Measurements from ENCODE around the gene ARSA.
"Not testable (repeated sequence)": the region's sequence is repeated elsewhere in the genome, so short reads cannot be mapped to it uniquely, and the experiment has no call there.

Gene ARSA

DNA sequence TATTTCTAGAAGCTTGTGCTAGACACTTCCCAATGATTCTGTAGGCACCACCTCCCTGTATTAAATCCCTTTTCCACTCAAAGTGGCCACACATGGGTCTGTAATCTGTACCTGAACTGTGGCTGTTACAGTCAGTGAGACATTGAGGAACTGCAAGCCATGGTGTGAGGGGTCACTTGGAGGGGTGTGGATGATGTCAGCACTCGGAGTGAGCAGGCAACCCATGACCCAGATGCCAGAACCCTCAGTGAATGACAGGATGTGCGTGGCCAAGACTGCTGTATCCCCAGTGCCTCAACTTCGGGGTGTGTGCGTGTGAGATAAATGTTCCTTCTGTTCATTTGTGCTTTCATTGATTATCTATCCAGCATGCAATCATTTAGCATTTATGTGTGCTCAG, 30.0 kb upstream of the ARSA start:
- Histone ChIP-seq H3K36me3 (replicated peaks) (no peaks in the 10 kb centered on the region), H3K27me3 (replicated peaks) (no peaks in the 10 kb centered on the region), H3K27ac (no peak overlapping the region), H3K4me3 (ENCODE audit: low read depth, low read length) (no peak overlapping the region)
- no peak for TF ChIP-seq CTCF (IDR thresholded peaks at IDR 0.05; ENCODE audit: low read depth, low read length, missing control alignments)
- no peak for DNase-seq
- in situ Hi-C loops (cut with HindIII; ENCODE audit: low pct_ligation_motif_present, low sequenced_read_pairs), result no loop called here

GRCh38 chr22:50656122-50657070, 28.4 kb upstream of the ARSA start:
- no peak overlapping the region for H3K4me3 ChIP-seq (ENCODE audit: low read depth, low read length)
- H3K27me3 ChIP-seq (replicated peaks), result no peaks in the 10 kb centered on the region
- in situ Hi-C loops (cut with HindIII; ENCODE audit: low pct_ligation_motif_present, low sequenced_read_pairs), result no loop called here
- no peak overlapping the region for H3K27ac ChIP-seq
- no peak for TF ChIP-seq CTCF (IDR thresholded peaks at IDR 0.05; ENCODE audit: low read depth, low read length, missing control alignments)
- no peaks in the 10 kb centered on the region for H3K36me3 ChIP-seq (replicated peaks)
- DNase-seq, result no peak

GRCh38 chr22:50654664-50655063, 26.7 kb upstream of the ARSA start:
- H3K27me3 ChIP-seq (replicated peaks); DNase-seq; in situ Hi-C loops (cut with HindIII; ENCODE audit: low pct_ligation_motif_present, low sequenced_read_pairs); H3K27ac ChIP-seq; H3K36me3 ChIP-seq (replicated peaks); H3K4me3 ChIP-seq (ENCODE audit: low read depth, low read length): not testable (repeated sequence)

DNA sequence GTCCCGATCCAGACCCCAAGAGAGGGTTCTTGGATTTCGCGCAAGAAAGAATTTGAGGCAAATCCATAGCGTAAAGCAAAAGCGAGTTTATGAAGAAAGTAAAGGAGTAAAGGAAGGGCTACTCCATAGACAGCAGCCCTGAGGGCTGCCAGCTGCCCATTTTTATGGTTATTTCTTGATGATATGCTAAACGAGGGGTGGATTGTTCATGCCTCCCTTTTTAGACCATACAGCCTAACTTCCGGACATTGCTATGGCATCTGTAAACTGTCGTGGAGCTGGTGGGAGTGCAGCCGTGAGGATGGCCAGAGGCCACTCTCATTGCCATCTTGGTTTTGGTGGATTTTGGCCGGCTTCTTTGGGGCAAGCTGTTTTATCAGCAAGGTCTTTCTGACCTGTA, 25.3 kb upstream of the ARSA start:
- in situ Hi-C loops (cut with HindIII; ENCODE audit: low pct_ligation_motif_present, low sequenced_read_pairs), result no loop called here
- no peak for DNase-seq

GRCh38 chr22:50643821-50644101, 15.8 kb upstream of the ARSA start:
- H3K27ac ChIP-seq; H3K4me3 ChIP-seq (ENCODE audit: low read depth, low read length); DNase-seq; H3K36me3 ChIP-seq (replicated peaks); in situ Hi-C loops (cut with HindIII; ENCODE audit: low pct_ligation_motif_present, low sequenced_read_pairs): not testable (repeated sequence)
- peaks cover 14% of the 10 kb centered on the region for H3K27me3 ChIP-seq (replicated peaks)

More for the DNA sequence above, 25.3 kb upstream of the ARSA start:
- Histone ChIP-seq H3K4me3 (ENCODE audit: low read depth, low read length) (no peak overlapping the region), H3K36me3 (replicated peaks) (no peaks in the 10 kb centered on the region), H3K27me3 (replicated peaks) (no peaks in the 10 kb centered on the region), H3K27ac (no peak overlapping the region)
- no peak for TF ChIP-seq CTCF (IDR thresholded peaks at IDR 0.05; ENCODE audit: low read depth, low read length, missing control alignments)

- H3K4me3 ChIP-seq (ENCODE audit: low read depth, low read length); DNase-seq; H3K36me3 ChIP-seq (replicated peaks); H3K27ac ChIP-seq; in situ Hi-C loops (cut with HindIII; ENCODE audit: low pct_ligation_motif_present, low sequenced_read_pairs): not testable (repeated sequence)
- H3K27me3 ChIP-seq (replicated peaks), result peaks cover 14% of the 10 kb centered on the region
Measured at GRCh38 chr22:50643021-50643820, 15.3 kb upstream of the ARSA start.
